ELR (cell line): Measurements from ENCODE around the gene BIRC7.

Source experiments
- DNase-seq: peaks from one replicate; pipeline ENCODE4 v3.0.0-alpha.2; 2015; ENCODE audit warnings: low read depth

Gene BIRC7

GRCh38 chr20:63224412-63225081 is 11.2 kb upstream of the BIRC7 start:
- DNase-seq, result peak; percentile 65

- DNase-seq, result no peak
Observed at GRCh38 chr20:63225082-63225454, 10.6 kb upstream of the BIRC7 start.

GRCh38 chr20:63226042-63226943 is 9.4 kb upstream of the BIRC7 start:
- DNase-seq, result no peak

- no peak for DNase-seq
Observed at GRCh38 chr20:63227260-63227659, 8.4 kb upstream of the BIRC7 start.

GRCh38 chr20:63228806-63229205 is 6.9 kb upstream of the BIRC7 start:
- no peak for DNase-seq

GRCh38 chr20:63230800-63231268 is 4.9 kb upstream of the BIRC7 start:
- peak; percentile 78 for DNase-seq

GRCh38 chr20:63232235-63233060 is 3.3 kb upstream of the BIRC7 start:
- peak; percentile 97 for DNase-seq

- no peak for DNase-seq
Observed at GRCh38 chr20:63233061-63233344, 2.7 kb upstream of the BIRC7 start.

GRCh38 chr20:63233924-63234323 is 1.8 kb upstream of the BIRC7 start:
- no peak for DNase-seq

- no peak for DNase-seq
Observed at GRCh38 chr20:63234693-63235398, 859 bp upstream of the BIRC7 start.

GRCh38 chr20:63236116-63236837 is 572 bp downstream of the BIRC7 start:
- DNase-seq, result no peak

- no peak for DNase-seq
Observed at GRCh38 chr20:63238031-63238430, 2.3 kb downstream of the BIRC7 start.

GRCh38 chr20:63238514-63239125 is 2.9 kb downstream of the BIRC7 start:
- DNase-seq, result no peak

GRCh38 chr20:63239431-63239830 is 3.7 kb downstream of the BIRC7 start:
- DNase-seq, result no peak

GRCh38 chr20:63240004-63240403 is 4.3 kb downstream of the BIRC7 start:
- no peak for DNase-seq

GRCh38 chr20:63241272-63241671 is 5.6 kb downstream of the BIRC7 start:
- no peak for DNase-seq

- DNase-seq, result no peak
Observed at GRCh38 chr20:63242736-63243135, 7.0 kb downstream of the BIRC7 start.

GRCh38 chr20:63243604-63244247 is 8.0 kb downstream of the BIRC7 start:
- no peak for DNase-seq

- no peak for DNase-seq
Observed at GRCh38 chr20:63244468-63244867, 8.8 kb downstream of the BIRC7 start.
